Stimulated activated effector memory CD8-positive, alpha-beta T cell treated with anti-CD3 and anti-CD28 coated beads, Interleukin-12 subunit alpha, Interleukin-12 subunit beta, amount 100 ng/mL, for 72 hours (primary cell): ENCODE data around the gene ACTR10.
A peak's percentile ranks its signal among the peaks of the same experiment; 100 is the strongest.
"Not testable (repeated sequence)": the region's sequence is repeated elsewhere in the genome, so short reads cannot be mapped to it uniquely, and the experiment has no call there.

Experiments used
- ATAC-seq: fragments of 150-1000 bp; cut with Tn5 transposase; 2 replicates; pipeline ENCODE4 v1.10.0; 2021
- DNase-seq, 2 donors: peaks; one replicate each; pipeline ENCODE4 v3.0.0; 2021 to 2022; ENCODE audit warnings: low spot score in 2 of 2
- H3K27ac Mint-ChIP-seq: one replicate; pipeline ENCODE4 v1.8.0; 2022; ENCODE audit warnings: mild to moderate bottlenecking, mixed read lengths
- H3K36me3 Mint-ChIP-seq: one replicate; pipeline ENCODE4 v1.8.0; 2022; ENCODE audit warnings: mild to moderate bottlenecking, mixed read lengths
- H3K4me1 Mint-ChIP-seq: one replicate; pipeline ENCODE4 v1.8.0; 2022; ENCODE audit warnings: mixed read lengths
- H3K4me3 Mint-ChIP-seq: one replicate; pipeline ENCODE4 v1.8.0; 2022; ENCODE audit warnings: mild to moderate bottlenecking, mixed read lengths
- H3K9me3 Mint-ChIP-seq: one replicate; pipeline ENCODE4 v1.8.0; 2022; ENCODE audit warnings: mixed read lengths

The ACTR10 gene

GRCh38 chr14:58249611-58250010, 49.7 kb downstream of the ACTR10 start:
- peaks cover 96% of the 10 kb centered on the region for H3K36me3 Mint-ChIP-seq
- H3K27ac Mint-ChIP-seq: peak overlapping the region; percentile 76
- H3K4me1 Mint-ChIP-seq: peaks cover 37% of the 10 kb centered on the region
- H3K4me3 Mint-ChIP-seq: no peak overlapping the region
- ATAC-seq: no peak
- no peak for DNase-seq
- no peaks in the 10 kb centered on the region for H3K9me3 Mint-ChIP-seq

GRCh38 chr14:58258156-58258555, 58.2 kb downstream of the ACTR10 start:
- H3K36me3 Mint-ChIP-seq: peaks cover 100% of the 10 kb centered on the region
- no peak overlapping the region for H3K4me3 Mint-ChIP-seq
- DNase-seq (no peak), ATAC-seq (no peak)
- H3K4me1 Mint-ChIP-seq: peaks cover 9% of the 10 kb centered on the region
- H3K9me3 Mint-ChIP-seq: no peaks in the 10 kb centered on the region
- H3K27ac Mint-ChIP-seq: no peak overlapping the region

GRCh38 chr14:58262005-58262404, 62.1 kb downstream of the ACTR10 start:
- H3K4me1 Mint-ChIP-seq, DNase-seq, H3K9me3 Mint-ChIP-seq, H3K4me3 Mint-ChIP-seq, ATAC-seq: not testable (repeated sequence)
- Mint-ChIP-seq H3K27ac (peak overlapping the region; percentile 54), H3K36me3 (peaks cover 100% of the 10 kb centered on the region)

- Mint-ChIP-seq H3K4me1 (no peaks in the 10 kb centered on the region), H3K9me3 (no peaks in the 10 kb centered on the region), H3K4me3 (no peak overlapping the region), H3K27ac (peak overlapping the region; percentile 75), H3K36me3 (peaks cover 100% of the 10 kb centered on the region)
- ATAC-seq (no peak), DNase-seq (no peak)
These were observed 65.5 kb downstream of the ACTR10 start for GRCh38 chr14:58265401-58265800.

- Mint-ChIP-seq H3K4me3 (no peak overlapping the region), H3K4me1 (peaks cover 15% of the 10 kb centered on the region), H3K36me3 (peaks cover 100% of the 10 kb centered on the region), H3K9me3 (no peaks in the 10 kb centered on the region), H3K27ac (no peak overlapping the region)
- DNase-seq (no peak), ATAC-seq (peak; percentile 55)
These were observed 70.7 kb downstream of the ACTR10 start for GRCh38 chr14:58270628-58271027.

- Mint-ChIP-seq H3K4me1 (peaks cover 28% of the 10 kb centered on the region), H3K9me3 (no peaks in the 10 kb centered on the region), H3K4me3 (no peak overlapping the region), H3K27ac (no peak overlapping the region), H3K36me3 (peaks cover 99% of the 10 kb centered on the region)
- no peak for DNase-seq
- no peak for ATAC-seq
These were observed 72.8 kb downstream of the ACTR10 start for GRCh38 chr14:58272588-58273372.

- DNase-seq: no peak
- Mint-ChIP-seq H3K4me3 (peak overlapping the region; percentile 21), H3K27ac (peak overlapping the region; percentile 88), H3K4me1 (peaks cover 33% of the 10 kb centered on the region), H3K9me3 (no peaks in the 10 kb centered on the region), H3K36me3 (peaks cover 99% of the 10 kb centered on the region)
- ATAC-seq: peak; percentile 52
These were observed 74.9 kb downstream of the ACTR10 start for GRCh38 chr14:58274881-58275280.

GRCh38 chr14:58275527-58276190, 75.7 kb downstream of the ACTR10 start:
- DNase-seq (no peak), ATAC-seq (no peak)
- H3K4me3 Mint-ChIP-seq: peak overlapping the region; percentile 5
- peaks cover 40% of the 10 kb centered on the region for H3K4me1 Mint-ChIP-seq
- H3K9me3 Mint-ChIP-seq: no peaks in the 10 kb centered on the region
- H3K36me3 Mint-ChIP-seq: peaks cover 99% of the 10 kb centered on the region
- H3K27ac Mint-ChIP-seq: peak overlapping the region; percentile 88

- Mint-ChIP-seq H3K27ac (peak overlapping the region; percentile 88), H3K4me1 (peaks cover 45% of the 10 kb centered on the region), H3K9me3 (no peaks in the 10 kb centered on the region), H3K36me3 (peaks cover 99% of the 10 kb centered on the region), H3K4me3 (peak overlapping the region; percentile 5)
- ATAC-seq: peak; percentile 43
- DNase-seq: no peak
These were observed 76.3 kb downstream of the ACTR10 start for GRCh38 chr14:58276208-58276607.

GRCh38 chr14:58278177-58278576, 78.2 kb downstream of the ACTR10 start:
- peaks cover 65% of the 10 kb centered on the region for H3K4me1 Mint-ChIP-seq
- H3K36me3 Mint-ChIP-seq: peaks cover 99% of the 10 kb centered on the region
- H3K9me3 Mint-ChIP-seq: no peaks in the 10 kb centered on the region
- no peak overlapping the region for H3K4me3 Mint-ChIP-seq
- no peak for DNase-seq
- H3K27ac Mint-ChIP-seq: no peak overlapping the region
- ATAC-seq: no peak

GRCh38 chr14:58280954-58281787, 81.2 kb downstream of the ACTR10 start:
- Mint-ChIP-seq H3K36me3 (peaks cover 98% of the 10 kb centered on the region), H3K9me3 (no peaks in the 10 kb centered on the region), H3K4me1 (peaks cover 63% of the 10 kb centered on the region), H3K27ac (peak overlapping the region; percentile 92), H3K4me3 (peak overlapping the region; percentile 43)
- DNase-seq: peak; percentile 17 to 62
- peak; percentile 94 for ATAC-seq

GRCh38 chr14:58281969-58282368, 82.0 kb downstream of the ACTR10 start:
- Mint-ChIP-seq H3K4me3 (peak overlapping the region; percentile 43), H3K36me3 (peaks cover 99% of the 10 kb centered on the region), H3K4me1 (peaks cover 56% of the 10 kb centered on the region), H3K9me3 (no peaks in the 10 kb centered on the region), H3K27ac (peak overlapping the region; percentile 92)
- ATAC-seq (no peak), DNase-seq (no peak)

GRCh38 chr14:58282925-58283593, 83.1 kb downstream of the ACTR10 start:
- Mint-ChIP-seq H3K9me3 (no peaks in the 10 kb centered on the region), H3K4me3 (no peak overlapping the region), H3K27ac (peak overlapping the region; percentile 53), H3K36me3 (peaks cover 99% of the 10 kb centered on the region), H3K4me1 (peaks cover 63% of the 10 kb centered on the region)
- DNase-seq (no peak), ATAC-seq (no peak)

- ATAC-seq: no peak
- H3K36me3 Mint-ChIP-seq: peaks cover 99% of the 10 kb centered on the region
- peaks cover 68% of the 10 kb centered on the region for H3K4me1 Mint-ChIP-seq
- no peaks in the 10 kb centered on the region for H3K9me3 Mint-ChIP-seq
- DNase-seq: no peak
- H3K27ac Mint-ChIP-seq: peak overlapping the region; percentile 4
- no peak overlapping the region for H3K4me3 Mint-ChIP-seq
These were observed 83.8 kb downstream of the ACTR10 start for GRCh38 chr14:58283730-58284129.

GRCh38 chr14:58285132-58285531, 85.2 kb downstream of the ACTR10 start:
- DNase-seq (no peak), ATAC-seq (no peak)
- peak overlapping the region; percentile 4 for H3K27ac Mint-ChIP-seq
- H3K9me3 Mint-ChIP-seq: no peaks in the 10 kb centered on the region
- H3K4me1 Mint-ChIP-seq: peaks cover 73% of the 10 kb centered on the region
- H3K36me3 Mint-ChIP-seq: peaks cover 99% of the 10 kb centered on the region
- no peak overlapping the region for H3K4me3 Mint-ChIP-seq
